PC-3 (cell line): ENCODE results near the gene SMNDC1.

Experiments
- EZH2phosphoT487 ChIP-seq: fragments of 300-600 bp; sonication (generic); IDR thresholded peaks from 2 replicates; pipeline ENCODE4 v1.6.1; 2018; ENCODE audit warnings: mild to moderate bottlenecking, antibody characterized with exemption, low read length, borderline replicate concordance
- TF ChIP-seq, protein P1 (sequence below): fragments of 300-600 bp; sonication (generic); conservative IDR thresholded peaks from 2 replicates; pipeline ENCODE4 v1.5.1; 2017; ENCODE audit warnings: antibody characterized with exemption, low read depth, mild to moderate bottlenecking, low read length

GRCh38 chr10:110335314-110336064, 30.8 kb upstream of the SMNDC1 start:
- TF ChIP-seq, protein P1, sequence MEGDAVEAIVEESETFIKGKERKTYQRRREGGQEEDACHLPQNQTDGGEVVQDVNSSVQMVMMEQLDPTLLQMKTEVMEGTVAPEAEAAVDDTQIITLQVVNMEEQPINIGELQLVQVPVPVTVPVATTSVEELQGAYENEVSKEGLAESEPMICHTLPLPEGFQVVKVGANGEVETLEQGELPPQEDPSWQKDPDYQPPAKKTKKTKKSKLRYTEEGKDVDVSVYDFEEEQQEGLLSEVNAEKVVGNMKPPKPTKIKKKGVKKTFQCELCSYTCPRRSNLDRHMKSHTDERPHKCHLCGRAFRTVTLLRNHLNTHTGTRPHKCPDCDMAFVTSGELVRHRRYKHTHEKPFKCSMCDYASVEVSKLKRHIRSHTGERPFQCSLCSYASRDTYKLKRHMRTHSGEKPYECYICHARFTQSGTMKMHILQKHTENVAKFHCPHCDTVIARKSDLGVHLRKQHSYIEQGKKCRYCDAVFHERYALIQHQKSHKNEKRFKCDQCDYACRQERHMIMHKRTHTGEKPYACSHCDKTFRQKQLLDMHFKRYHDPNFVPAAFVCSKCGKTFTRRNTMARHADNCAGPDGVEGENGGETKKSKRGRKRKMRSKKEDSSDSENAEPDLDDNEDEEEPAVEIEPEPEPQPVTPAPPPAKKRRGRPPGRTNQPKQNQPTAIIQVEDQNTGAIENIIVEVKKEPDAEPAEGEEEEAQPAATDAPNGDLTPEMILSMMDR = no peak
- TF ChIP-seq EZH2phosphoT487 = no peak
